Endodermal cell (in vitro differentiated cells): ENCODE measurements around the gene OR7G1. TPM values are rescaled to one million over a fixed set of nuclear protein-coding genes. Genes with fewer than 3 reads are reported as not detected.

ENCODE experiments used
- DNase-seq: peaks from one replicate; pipeline ENCODE4 v3.0.0-alpha.2; 2017
- H3K27ac ChIP-seq: 2 replicates; pipeline ENCODE4 v1.5.1; 2013; ENCODE audit warnings: mild to moderate bottlenecking, low read depth, low read length, moderate library complexity
- H3K27me3 ChIP-seq: 2 replicates; pipeline ENCODE4 v1.6.1; 2013; ENCODE audit warnings: mild to moderate bottlenecking, low read length, moderate library complexity; ENCODE audit not compliant: insufficient read depth, control insufficient read depth, poor library complexity, severe bottlenecking
- H3K36me3 ChIP-seq: 2 replicates; pipeline ENCODE4 v1.7.0; 2013; ENCODE audit warnings: mild to moderate bottlenecking, low read length, moderate library complexity; ENCODE audit not compliant: control insufficient read depth, insufficient read depth
- H3K4me1 ChIP-seq: one replicate; pipeline ENCODE4 v1.7.0; 2013; ENCODE audit warnings: low read length; ENCODE audit not compliant: control insufficient read depth, insufficient read depth
- H3K4me3 ChIP-seq: 2 replicates; pipeline ENCODE4 v1.5.1; 2013; ENCODE audit warnings: mild to moderate bottlenecking, low read length, moderate library complexity
- H3K9ac ChIP-seq: 2 replicates; pipeline ENCODE4 v1.6.1; 2013; ENCODE audit warnings: mild to moderate bottlenecking, low read length, moderate library complexity; ENCODE audit not compliant: poor library complexity, severe bottlenecking; ENCODE audit errors: extremely low read depth
- H3K9me3 ChIP-seq: 2 replicates; pipeline ENCODE4 v1.6.1; 2013; ENCODE audit warnings: mild to moderate bottlenecking, low read length, moderate library complexity; ENCODE audit not compliant: control insufficient read depth
- H3K27ac Mint-ChIP-seq: 2 replicates; pipeline ENCODE4 v1.8.0; 2020; ENCODE audit warnings: mixed read lengths
- H3K27me3 Mint-ChIP-seq: 2 replicates; pipeline ENCODE4 v1.8.0; 2021; ENCODE audit warnings: mild to moderate bottlenecking, mixed read lengths; ENCODE audit not compliant: insufficient read depth
- H3K36me3 Mint-ChIP-seq: 2 replicates; pipeline ENCODE4 v1.8.0; 2020; ENCODE audit warnings: low read depth, mixed read lengths
- H3K4me1 Mint-ChIP-seq: 2 replicates; pipeline ENCODE4 v1.8.0; 2020; ENCODE audit warnings: mixed read lengths
- H3K4me3 Mint-ChIP-seq: 2 replicates; pipeline ENCODE4 v1.8.0; 2020; ENCODE audit warnings: mild to moderate bottlenecking, moderate library complexity, mixed read lengths
- H3K9me3 Mint-ChIP-seq: 2 replicates; pipeline ENCODE4 v1.8.0; 2020; ENCODE audit warnings: mild to moderate bottlenecking, mixed read lengths
- CTCF ChIP-seq: fragments of 200-600 bp; sonication (generic); conservative IDR thresholded peaks from 2 replicates; pipeline ENCODE4 v1.5.0; 2021; ENCODE audit warnings: antibody characterized with exemption, mild to moderate bottlenecking
- WGBS, 2 experiments: methylation state at CpG; one replicate each; pipeline versions ENCODE4 v1.1.5 to v1.1.7; 2013; ENCODE audit warnings: missing lambda C conversion rate in 2 of 2, mixed read lengths in 1 of 2; ENCODE audit not compliant: insufficient coverage in 1 of 2, insufficient read length in 1 of 2; 5-methylcytosine and 5-hydroxymethylcytosine counted together
- total RNA-seq, 2 donors: library from RNA; stranded (reverse); fragmentation: NEBNext Ultra II Directional in 1 of 2; extraction: Animal tissue kit (Norgen Biotek cat#: 25700) in 1 of 2; gene quantifications; 2 replicates in 1 of 2; 3 replicates in 1 of 2; pipeline ENCODE4 v1.2.1, GENCODE V29; 2021

The OR7G1 gene
- total RNA-seq, 2 donors from 2014 or later, result not detected

- TF ChIP-seq CTCF, result no peak
- peaks cover 99% of the 10 kb centered on the region for H3K9me3 ChIP-seq
- 96 to 100% methylated on average over 5 of the region's 5 CpGs for WGBS, 2 experiments
- no peak overlapping the region for H3K4me3 ChIP-seq
- no peak overlapping the region for H3K27ac ChIP-seq
- H3K27ac Mint-ChIP-seq, result no peak overlapping the region
- H3K4me1 ChIP-seq, result no peaks in the 10 kb centered on the region
- H3K27me3 ChIP-seq, result no peaks in the 10 kb centered on the region
- no peak for DNase-seq
- H3K36me3 Mint-ChIP-seq, result peaks cover 97% of the 10 kb centered on the region
- no peaks in the 10 kb centered on the region for H3K4me1 Mint-ChIP-seq
- H3K36me3 ChIP-seq, result peaks cover 84% of the 10 kb centered on the region
- H3K27me3 Mint-ChIP-seq, result no peaks in the 10 kb centered on the region
- peaks cover 96% of the 10 kb centered on the region for H3K9me3 Mint-ChIP-seq
- no peak overlapping the region for H3K9ac ChIP-seq
- H3K4me3 Mint-ChIP-seq, result no peak overlapping the region
Observed at GRCh38 chr19:9151367-9151766, 35.8 kb upstream of the OR7G1 start.

- Histone ChIP-seq H3K27me3 (no peaks in the 10 kb centered on the region), H3K9me3 (peaks cover 94% of the 10 kb centered on the region), H3K27ac (no peak overlapping the region), H3K4me3 (no peak overlapping the region), H3K4me1 (no peaks in the 10 kb centered on the region), H3K36me3 (peaks cover 78% of the 10 kb centered on the region), H3K9ac (no peak overlapping the region)
- Mint-ChIP-seq H3K36me3 (peaks cover 94% of the 10 kb centered on the region), H3K4me3 (no peak overlapping the region), H3K27ac (no peak overlapping the region), H3K9me3 (peaks cover 94% of the 10 kb centered on the region), H3K4me1 (no peaks in the 10 kb centered on the region), H3K27me3 (no peaks in the 10 kb centered on the region)
- no peak for DNase-seq
- 95 to 97% methylated on average over 4 to 5 of the region's 5 CpGs for WGBS, 2 experiments
- no peak for TF ChIP-seq CTCF
Observed at GRCh38 chr19:9150650-9151049, 35.1 kb upstream of the OR7G1 start.

GRCh38 chr19:9149997-9150396, 34.4 kb upstream of the OR7G1 start:
- H3K4me1 Mint-ChIP-seq, result no peaks in the 10 kb centered on the region
- Histone ChIP-seq H3K36me3 (peaks cover 78% of the 10 kb centered on the region), H3K4me1 (no peaks in the 10 kb centered on the region), H3K27me3 (no peaks in the 10 kb centered on the region), H3K4me3 (no peak overlapping the region), H3K27ac (no peak overlapping the region), H3K9me3 (peaks cover 94% of the 10 kb centered on the region), H3K9ac (no peak overlapping the region)
- H3K27ac Mint-ChIP-seq, result no peak overlapping the region
- H3K9me3 Mint-ChIP-seq, result peaks cover 95% of the 10 kb centered on the region
- H3K36me3 Mint-ChIP-seq, result peaks cover 94% of the 10 kb centered on the region
- no peak for DNase-seq
- no peak overlapping the region for H3K4me3 Mint-ChIP-seq
- TF ChIP-seq CTCF, result no peak
- WGBS, 2 experiments, result 95 to 100% methylated on average over 2 to 4 of the region's 4 CpGs
- H3K27me3 Mint-ChIP-seq, result no peaks in the 10 kb centered on the region
